ES-I3 (cell line): ENCODE measurements around the gene EGFLAM.
"Not testable (repeated sequence)": the region's sequence is repeated elsewhere in the genome, so short reads cannot be mapped to it uniquely, and the experiment has no call there.

ENCODE experiments used
- H3K36me3 ChIP-seq: 2 replicates; pipeline ENCODE4 v1.6.1; 2013; ENCODE audit warnings: mild to moderate bottlenecking, low read length, control low read depth, moderate library complexity; ENCODE audit not compliant: insufficient read depth
- H3K4me1 ChIP-seq: 2 replicates; pipeline ENCODE4 v1.6.1; 2013; ENCODE audit warnings: mild to moderate bottlenecking, control low read depth, low read length; ENCODE audit not compliant: insufficient read depth
- H3K9ac ChIP-seq: 2 replicates; pipeline ENCODE4 v1.6.1; 2013; ENCODE audit warnings: low read depth, mild to moderate bottlenecking, low read length, moderate library complexity
- H3K9me3 ChIP-seq: 2 replicates; pipeline ENCODE4 v1.6.1; 2013; ENCODE audit warnings: mild to moderate bottlenecking, low read length, moderate library complexity; ENCODE audit not compliant: control insufficient read depth, insufficient read depth

EGFLAM gene

DNA sequence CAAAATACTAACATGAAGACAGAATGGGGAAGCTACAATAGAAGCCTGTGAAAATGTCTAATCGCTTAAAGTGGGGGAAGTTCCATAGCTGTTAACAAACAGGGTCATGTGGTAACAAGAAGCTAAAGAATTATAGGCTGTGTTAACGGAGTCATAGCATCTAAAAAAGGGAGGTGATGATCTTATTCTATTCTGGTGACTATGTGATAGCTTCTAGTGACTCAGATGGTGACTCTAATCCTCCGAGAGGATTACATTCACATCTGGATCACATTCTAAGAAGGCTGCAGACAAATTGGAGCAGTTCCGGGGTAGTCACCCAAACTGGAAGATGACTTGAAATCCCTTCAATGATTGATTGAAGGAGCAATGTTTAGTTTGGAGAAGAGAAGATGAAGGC, 156.0 kb downstream of the EGFLAM start:
- Histone ChIP-seq H3K36me3 (no peaks in the 10 kb centered on the region), H3K9me3 (no peaks in the 10 kb centered on the region), H3K4me1 (peaks cover 6% of the 10 kb centered on the region)

DNA sequence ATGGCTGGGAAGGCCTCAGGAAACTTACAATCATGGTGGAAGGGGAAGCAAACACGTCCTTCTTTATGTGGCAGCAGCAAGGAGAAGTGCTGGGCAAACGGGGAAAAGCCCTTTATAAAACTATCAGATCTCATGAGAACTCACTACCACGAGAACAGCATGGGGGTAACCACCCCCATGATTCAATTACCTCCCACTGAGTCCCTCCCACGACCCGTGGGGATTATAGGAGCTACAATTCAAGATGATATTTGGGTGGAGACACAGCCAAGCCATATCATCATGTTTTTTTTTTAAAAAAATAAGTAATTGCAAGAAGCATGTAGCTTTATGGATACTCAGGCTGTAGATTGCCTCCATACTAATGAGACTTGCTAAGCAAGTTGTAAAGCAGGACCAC, 157.4 kb downstream of the EGFLAM start:
- not testable (repeated sequence) for H3K9ac ChIP-seq, H3K36me3 ChIP-seq, H3K4me1 ChIP-seq, H3K9me3 ChIP-seq

More for the DNA sequence above, 156.0 kb downstream of the EGFLAM start:
- no peak overlapping the region for H3K9ac ChIP-seq

DNA sequence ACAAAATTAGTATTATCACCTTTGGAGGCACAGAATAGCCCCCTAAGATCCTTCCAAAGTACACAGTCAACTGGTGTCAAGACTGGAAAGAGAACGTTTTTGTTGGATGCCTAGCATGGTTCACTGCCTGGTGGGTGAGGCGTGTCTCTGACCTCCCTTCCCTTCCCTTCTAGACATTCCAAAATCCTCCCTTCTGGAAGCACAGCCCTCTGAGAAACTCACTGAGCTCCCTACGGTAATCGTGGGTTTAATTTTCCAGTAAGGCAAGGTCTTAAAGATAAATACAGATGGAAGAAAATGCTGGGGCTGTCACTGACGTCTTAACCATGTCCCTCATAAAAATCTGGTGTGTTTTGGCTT, 159.3 kb downstream of the EGFLAM start:
- H3K9me3 ChIP-seq, result no peaks in the 10 kb centered on the region
- no peak overlapping the region for H3K9ac ChIP-seq
- peaks cover 6% of the 10 kb centered on the region for H3K4me1 ChIP-seq
- H3K36me3 ChIP-seq, result no peaks in the 10 kb centered on the region

DNA sequence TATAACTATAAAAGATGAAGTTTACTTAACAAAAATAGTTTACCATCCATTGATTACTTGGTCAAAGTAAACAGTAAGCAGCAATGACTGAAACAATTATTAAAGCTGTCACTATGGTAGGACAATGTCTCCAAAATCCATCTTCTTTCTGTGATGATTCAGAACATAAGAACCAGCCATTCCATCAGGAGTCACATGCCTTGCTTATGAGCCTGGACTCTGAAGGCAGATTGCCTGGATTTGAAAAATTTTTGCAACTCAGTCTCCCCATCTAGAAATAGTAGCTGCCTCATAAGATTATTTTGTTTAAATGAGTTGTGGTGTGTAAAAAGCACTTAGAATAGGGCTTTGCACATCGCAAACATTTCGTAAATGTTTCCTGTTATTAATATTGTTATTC, 161.9 kb downstream of the EGFLAM start:
- H3K4me1 ChIP-seq, result peaks cover 6% of the 10 kb centered on the region

DNA sequence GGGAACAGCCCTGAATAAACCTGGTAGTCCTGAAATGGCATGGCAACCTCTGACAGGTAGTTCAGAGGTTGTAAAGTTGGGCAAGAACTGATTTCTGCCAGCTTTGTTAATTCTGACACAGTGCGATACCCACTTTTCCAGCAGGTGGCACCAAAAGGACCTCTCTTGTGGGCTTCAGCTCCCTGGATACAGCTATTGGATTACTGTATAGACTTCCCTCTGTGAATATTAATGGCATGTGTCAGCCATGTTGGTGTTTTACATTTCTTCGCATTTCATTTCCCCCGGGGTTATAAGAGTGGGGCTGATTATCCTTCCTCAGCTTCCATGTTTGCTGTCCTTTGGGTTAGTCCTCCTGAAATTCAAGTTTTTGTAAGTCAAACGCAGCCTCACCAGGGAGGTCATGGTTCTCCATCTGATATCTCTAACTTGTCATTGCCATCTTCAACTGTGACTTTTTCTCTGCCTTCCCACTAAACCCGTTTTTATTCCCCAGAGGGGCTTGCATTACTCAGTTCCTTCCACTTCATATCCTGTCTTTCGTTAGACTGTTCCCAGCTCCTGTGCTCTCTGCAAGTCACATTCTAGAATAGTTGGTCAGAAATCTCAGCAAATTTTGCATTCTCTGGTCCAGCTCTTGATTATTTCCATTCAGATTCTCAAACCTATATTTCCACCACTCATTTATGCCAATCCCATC, 162.5 kb downstream of the EGFLAM start:
- H3K36me3 ChIP-seq, result no peaks in the 10 kb centered on the region
- no peaks in the 10 kb centered on the region for H3K9me3 ChIP-seq
- no peak overlapping the region for H3K9ac ChIP-seq
- peaks cover 6% of the 10 kb centered on the region for H3K4me1 ChIP-seq

More for the DNA sequence above, 161.9 kb downstream of the EGFLAM start:
- H3K9me3 ChIP-seq, result no peaks in the 10 kb centered on the region
- no peaks in the 10 kb centered on the region for H3K36me3 ChIP-seq
- H3K9ac ChIP-seq, result no peak overlapping the region

DNA sequence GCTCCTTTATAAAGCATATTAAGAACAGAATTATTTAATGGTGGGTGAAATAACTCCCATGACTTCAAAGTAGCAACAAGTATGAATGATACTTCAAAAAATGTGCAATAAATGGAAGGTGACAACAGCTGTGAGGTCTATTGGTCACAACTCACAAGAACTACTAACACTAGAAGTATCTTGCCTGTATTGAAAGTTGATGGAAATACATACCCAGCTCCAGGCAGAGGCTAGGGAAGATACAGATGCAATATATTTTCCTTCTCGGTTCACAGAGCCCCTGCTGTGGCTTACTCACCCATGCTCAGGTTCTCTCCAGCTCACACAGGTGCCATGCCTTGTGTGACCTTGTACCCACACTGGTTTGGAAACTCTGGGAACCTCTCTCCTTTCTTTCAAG, 164.3 kb downstream of the EGFLAM start:
- Histone ChIP-seq H3K36me3 (no peaks in the 10 kb centered on the region), H3K9me3 (no peaks in the 10 kb centered on the region), H3K9ac (no peak overlapping the region), H3K4me1 (peaks cover 2% of the 10 kb centered on the region)

DNA sequence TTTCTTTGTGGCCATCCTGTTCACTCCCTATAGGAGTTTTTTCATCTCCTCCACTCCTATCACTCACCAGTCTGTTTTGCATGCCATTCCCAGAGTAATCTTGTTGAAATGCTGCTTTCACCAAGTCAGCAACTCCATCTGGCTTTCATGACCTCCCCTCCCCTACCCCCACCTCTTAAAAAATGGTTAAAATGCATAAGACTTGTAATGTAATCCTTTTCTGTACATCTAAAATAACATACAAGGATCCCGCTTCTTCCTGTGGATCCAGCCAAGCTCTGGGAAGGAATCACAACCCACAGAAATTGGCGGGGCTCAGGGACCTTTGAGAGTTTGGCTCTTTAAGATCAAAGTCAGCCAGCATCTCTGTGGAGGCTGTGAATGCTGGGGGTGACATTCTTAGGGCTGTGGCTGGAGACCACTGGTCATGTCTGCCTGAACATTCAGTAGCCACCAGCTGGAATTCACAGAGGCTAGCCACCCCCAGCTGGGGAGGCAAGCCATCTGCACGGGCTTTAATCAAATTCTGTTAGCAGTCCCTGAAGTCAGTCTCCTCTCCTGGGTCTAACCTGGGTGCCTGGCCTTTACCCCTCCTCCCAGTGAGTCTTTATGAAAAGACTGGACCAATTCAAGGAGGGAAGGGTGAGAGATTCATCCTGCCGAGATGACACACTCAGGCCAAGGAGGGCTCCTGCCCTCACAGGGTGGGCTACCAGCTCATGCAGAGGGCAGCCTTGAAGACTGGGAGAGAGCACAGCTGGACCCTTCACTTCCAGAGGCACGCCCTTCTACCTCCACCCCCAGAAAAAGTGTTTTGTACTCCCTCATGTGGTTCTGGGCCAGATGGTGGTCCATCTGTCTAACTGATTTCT, 165.2 kb downstream of the EGFLAM start:
- Histone ChIP-seq H3K4me1 (peaks cover 10% of the 10 kb centered on the region), H3K9me3 (no peaks in the 10 kb centered on the region), H3K36me3 (no peaks in the 10 kb centered on the region), H3K9ac (no peak overlapping the region)

DNA sequence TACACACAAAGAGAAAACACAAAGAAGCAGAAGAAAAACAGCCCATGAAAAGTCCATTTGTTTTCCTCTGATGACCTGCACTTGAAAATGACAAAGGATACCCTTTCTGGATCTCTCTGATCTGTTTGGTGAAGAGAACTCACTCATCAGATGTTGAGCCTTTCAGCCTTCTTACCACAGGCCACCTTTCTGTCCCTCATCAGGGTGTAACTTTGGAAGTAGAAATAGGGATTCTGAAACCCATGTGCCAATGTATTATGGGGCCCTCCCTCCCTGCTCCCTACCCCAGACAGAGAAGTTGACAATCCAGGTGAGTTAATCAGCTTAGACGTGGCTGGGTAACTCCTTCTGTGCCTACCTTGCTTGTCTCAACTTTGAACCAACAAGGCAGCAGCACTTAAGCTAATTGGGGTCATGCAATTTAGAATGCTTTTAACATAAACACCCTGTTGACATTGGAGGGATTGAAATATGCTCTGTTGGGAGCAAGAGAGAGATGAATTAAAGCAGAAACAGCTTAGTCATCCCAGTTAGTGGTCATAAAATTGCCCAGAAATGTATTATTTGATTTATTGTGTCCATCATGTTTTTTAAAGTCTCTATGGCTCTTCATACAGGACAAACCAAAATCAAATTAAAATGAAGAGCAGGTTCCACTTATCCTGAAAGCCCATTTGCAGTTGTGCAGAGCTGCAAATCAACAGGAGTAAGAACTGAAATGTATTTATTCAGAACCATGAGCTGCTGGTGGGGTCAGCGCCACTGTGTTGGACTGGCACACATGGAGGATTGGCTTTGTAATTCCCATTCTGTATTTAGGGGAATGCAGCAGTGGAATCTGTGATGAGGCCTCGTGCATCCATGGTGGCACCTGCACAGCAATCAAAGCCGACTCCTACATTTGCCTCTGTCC, 166.0 kb downstream of the EGFLAM start:
- Histone ChIP-seq H3K9me3 (no peaks in the 10 kb centered on the region), H3K4me1 (peaks cover 11% of the 10 kb centered on the region), H3K36me3 (no peaks in the 10 kb centered on the region), H3K9ac (no peak overlapping the region)

DNA sequence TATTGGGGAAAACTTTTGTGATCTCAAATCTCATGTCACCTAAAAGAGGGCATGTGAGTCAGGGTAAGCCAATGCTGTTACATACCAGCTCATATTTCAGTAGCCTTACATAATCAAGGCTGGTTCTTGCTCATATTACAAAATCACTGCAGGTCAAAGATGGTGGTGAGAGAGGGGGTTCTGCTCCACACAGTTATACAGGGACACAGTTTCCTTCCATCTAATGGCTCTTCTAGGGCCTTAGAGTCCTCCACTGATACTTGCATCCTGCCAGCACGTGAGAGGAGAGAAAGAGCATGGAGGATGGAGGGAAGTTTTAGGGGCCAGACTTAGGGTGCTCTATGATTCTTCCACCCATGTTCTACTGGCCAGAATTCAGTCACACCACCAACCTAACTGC, 168.1 kb downstream of the EGFLAM start:
- Histone ChIP-seq H3K4me1 (peaks cover 11% of the 10 kb centered on the region), H3K36me3 (no peaks in the 10 kb centered on the region), H3K9ac (no peak overlapping the region), H3K9me3 (no peaks in the 10 kb centered on the region)

DNA sequence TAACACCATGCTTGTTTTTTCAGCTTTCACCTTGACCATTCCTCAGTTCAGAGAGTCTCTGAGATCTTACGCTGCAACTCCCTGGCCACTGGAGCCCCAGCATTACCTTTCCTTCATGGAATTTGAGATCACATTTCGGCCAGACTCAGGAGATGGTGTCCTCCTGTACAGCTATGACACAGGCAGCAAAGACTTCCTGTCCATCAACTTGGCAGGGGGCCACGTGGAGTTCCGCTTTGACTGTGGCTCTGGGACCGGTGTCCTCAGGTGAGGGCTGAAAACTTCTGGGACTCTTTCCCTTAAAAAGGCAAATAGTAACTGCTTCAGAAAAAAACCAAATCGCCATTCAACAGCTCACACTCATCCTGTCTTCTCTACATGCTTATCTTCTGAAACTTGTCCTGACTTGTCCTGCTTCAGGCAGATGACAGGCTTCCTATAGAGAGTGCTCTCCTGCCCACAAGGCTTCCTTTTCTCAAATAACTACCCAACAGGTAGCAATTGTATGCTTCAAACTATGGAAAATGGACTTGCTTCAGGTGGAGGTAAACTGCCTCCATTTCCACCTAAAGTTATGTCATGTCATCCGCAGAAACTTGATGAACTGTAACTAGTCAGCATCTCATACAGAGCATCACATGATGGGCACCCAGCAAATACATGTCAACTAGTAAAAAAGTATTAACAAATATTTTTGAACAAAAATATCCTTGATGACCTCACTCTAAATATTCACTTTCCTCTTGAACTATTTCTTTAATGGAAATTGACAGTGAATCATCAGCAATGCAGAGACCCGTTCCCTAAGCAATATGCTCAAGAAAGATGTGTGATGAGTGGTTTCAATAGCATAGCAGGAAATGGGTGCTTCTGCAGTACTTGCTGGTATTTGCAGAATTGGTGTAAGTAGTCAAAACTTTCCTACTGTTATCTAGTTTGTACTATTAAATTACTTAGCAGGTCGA, 168.9 kb downstream of the EGFLAM start:
- Histone ChIP-seq H3K36me3 (no peaks in the 10 kb centered on the region), H3K9ac (no peak overlapping the region), H3K9me3 (no peaks in the 10 kb centered on the region), H3K4me1 (peaks cover 11% of the 10 kb centered on the region)

DNA sequence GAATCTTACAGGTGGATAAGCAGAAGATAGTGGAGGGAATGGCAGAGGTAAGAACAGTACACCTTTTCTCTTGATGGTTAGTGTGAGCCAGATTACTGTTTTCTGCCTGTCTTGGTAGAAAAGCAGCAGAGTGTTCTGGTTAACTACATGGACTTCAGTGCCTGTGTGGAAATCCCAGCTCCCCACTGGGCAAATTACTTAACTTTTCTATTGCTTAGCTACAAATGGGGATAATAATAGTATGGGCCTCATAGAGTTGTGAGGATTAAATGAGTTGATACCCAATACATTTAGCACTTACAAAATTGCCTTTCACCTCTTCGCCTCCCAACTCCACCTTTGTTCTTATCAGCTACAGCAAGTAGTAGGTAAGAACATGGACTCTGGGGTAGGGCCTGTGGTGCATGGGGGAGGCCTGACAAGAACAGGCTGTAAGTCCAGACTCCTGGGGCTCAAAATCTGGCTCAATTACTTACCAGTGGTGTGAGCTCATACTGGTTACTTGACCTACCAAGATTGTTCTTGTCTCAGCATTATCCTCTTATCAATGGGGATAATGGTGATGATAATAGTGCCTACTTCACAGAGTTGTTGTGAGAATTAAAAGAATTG, 173.0 kb downstream of the EGFLAM start:
- peaks cover 15% of the 10 kb centered on the region for H3K4me1 ChIP-seq
- no peak overlapping the region for H3K9ac ChIP-seq
- H3K36me3 ChIP-seq, result no peaks in the 10 kb centered on the region
- no peaks in the 10 kb centered on the region for H3K9me3 ChIP-seq

DNA sequence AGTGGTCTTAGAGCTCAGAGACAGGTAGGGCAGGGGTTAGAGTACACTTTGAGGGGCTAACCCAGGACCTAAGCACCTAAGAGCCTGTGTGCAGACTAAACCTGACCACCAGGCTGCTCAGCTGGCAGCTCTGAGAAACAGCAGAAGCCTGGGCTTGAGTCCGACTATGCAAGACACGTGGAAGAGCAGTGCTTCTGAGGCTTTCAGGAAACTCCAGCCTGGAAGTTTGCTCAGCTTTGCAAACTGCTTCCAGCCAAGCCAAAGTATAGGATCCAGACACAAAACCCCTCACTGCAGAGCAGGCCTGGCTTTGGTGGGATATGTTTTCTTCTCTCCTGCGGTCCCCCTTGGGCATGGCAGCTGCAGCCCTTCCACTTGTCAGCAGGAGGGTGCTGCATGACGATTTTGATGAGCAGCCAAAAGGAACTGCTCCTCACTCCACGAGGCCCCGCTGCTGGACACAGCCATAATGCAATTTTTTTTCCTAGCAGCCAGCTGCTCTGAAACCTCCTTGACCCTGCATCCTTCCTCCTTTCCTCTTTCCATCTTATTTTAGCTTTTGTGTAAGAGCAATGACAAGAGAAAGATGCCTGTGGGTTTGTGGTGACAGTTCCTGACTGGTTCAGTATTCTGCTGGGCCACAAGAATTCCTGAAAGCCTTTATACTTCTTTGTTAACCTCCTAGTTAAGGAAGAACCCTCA, 175.0 kb downstream of the EGFLAM start:
- Histone ChIP-seq H3K9me3 (no peaks in the 10 kb centered on the region), H3K9ac (no peak overlapping the region), H3K4me1 (peaks cover 7% of the 10 kb centered on the region), H3K36me3 (no peaks in the 10 kb centered on the region)
